ENCODE results near the gene ISG20L2. TPM values are rescaled to one million over a fixed set of nuclear protein-coding genes. Genes with fewer than 3 reads are reported as not detected.

ISG20L2 gene
- total and polyA plus RNA-seq, 4 experiments from 2014 or later = 11.4 to 53.1 (median 33.6) TPM

DNA sequence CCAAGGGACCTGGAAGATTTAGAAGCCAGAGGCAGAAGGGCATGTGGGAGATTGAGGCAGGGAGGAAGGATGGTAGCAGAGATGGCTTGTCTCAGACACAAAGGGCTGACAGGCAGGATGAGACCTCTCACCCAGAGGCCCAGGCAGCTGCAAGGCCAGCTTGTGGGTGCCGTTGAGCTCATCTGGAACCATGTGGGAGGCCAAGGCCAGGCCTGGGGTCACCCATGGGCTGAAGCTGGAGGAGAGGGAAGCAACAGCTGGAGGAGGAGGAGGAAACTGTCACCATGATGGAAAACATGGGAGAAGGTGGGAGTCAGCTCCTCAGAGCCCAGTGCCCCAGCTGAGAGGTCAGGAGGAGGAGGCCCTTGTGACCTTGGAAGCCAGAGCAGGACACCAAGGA is 29.6 kb downstream of the ISG20L2 start:
- Histone ChIP-seq H3K4me1 (ENCODE audit: insufficient read depth, low read length) (no peaks in the 10 kb centered on the region), H3K36me3 (ENCODE audit: insufficient read depth, low read length) (no peaks in the 10 kb centered on the region), H3K27me3 (ENCODE audit: insufficient read depth, low read length) (no peaks in the 10 kb centered on the region), H3K4me3 (ENCODE audit: low read length in 2 of 2) (no peak overlapping the region), H3K27ac (ENCODE audit: low read depth, low read length) (no peak overlapping the region), H3K9me3 (ENCODE audit: control insufficient read depth in 1 of 2, low read length in 2 of 2) (no peaks in the 10 kb centered on the region)
- Mint-ChIP-seq H3K27me3 (peaks cover 14 to 34% of the 10 kb centered on the region in 2 donors), H3K27ac (peak overlapping the region in 1 of 7 donors; percentile 18), H3K4me1 (peaks cover 0 to 2% (median under 1%) of the 10 kb centered on the region in 4 donors), H3K36me3 (no peaks in the 10 kb centered on the region), H3K4me3 (no peak overlapping the region), H3K9me3 (no peaks in the 10 kb centered on the region)
- ChIA-PET CTCF (ENCODE audit: partially characterized antibody) (interaction anchor here (1.2 to 12.1 kb wide), 3 partner anchors 10 to 161 kb away, joined by 3 to 187 read pairs (median 11); no protein-coding TSS in a partner anchor), POLR2A (ENCODE audit: partially characterized antibody) (interaction anchor here (1.4 kb wide), 1 partner anchor 8 kb away, joined by 3 read pairs; no protein-coding TSS in a partner anchor)
- no peak for DNase-seq
- intact Hi-C loops (cut with micrococcal nuclease) = no loop called here

GRCh38 chr1:156697481-156697880 is 31.1 kb downstream of the ISG20L2 start:
- Histone ChIP-seq H3K4me1 (ENCODE audit: insufficient read depth, low read length) (peaks cover 9% of the 10 kb centered on the region), H3K27ac (ENCODE audit: low read depth, low read length) (no peak overlapping the region), H3K27me3 (ENCODE audit: insufficient read depth, low read length) (no peaks in the 10 kb centered on the region), H3K4me3 (ENCODE audit: low read length in 2 of 2) (no peak overlapping the region), H3K36me3 (ENCODE audit: insufficient read depth, low read length) (no peaks in the 10 kb centered on the region), H3K9me3 (ENCODE audit: control insufficient read depth in 1 of 2, low read length in 2 of 2) (no peaks in the 10 kb centered on the region)
- no peaks in the 10 kb centered on the region for H3K36me3 Mint-ChIP-seq
- no peak overlapping the region for H3K4me3 Mint-ChIP-seq
- peaks cover 0 to 3% (median 1%) of the 10 kb centered on the region in 4 donors for H3K4me1 Mint-ChIP-seq
- no peak overlapping the region for H3K27ac Mint-ChIP-seq
- no peaks in the 10 kb centered on the region for H3K9me3 Mint-ChIP-seq
- ChIA-PET CTCF (ENCODE audit: partially characterized antibody) (interaction anchor here (2.1 to 12.1 kb wide), 2 partner anchors 8 kb away, joined by 6 to 187 read pairs; partner anchors contain the start of gene CRABP2), POLR2A (ENCODE audit: partially characterized antibody) (interaction anchor here (1.4 kb wide), 1 partner anchor 9 kb away, joined by 3 read pairs; no protein-coding TSS in a partner anchor)
- peaks cover 20 to 36% of the 10 kb centered on the region in 2 donors for H3K27me3 Mint-ChIP-seq
- intact Hi-C loops (cut with micrococcal nuclease) = no loop called here
- DNase-seq = no peak

DNA sequence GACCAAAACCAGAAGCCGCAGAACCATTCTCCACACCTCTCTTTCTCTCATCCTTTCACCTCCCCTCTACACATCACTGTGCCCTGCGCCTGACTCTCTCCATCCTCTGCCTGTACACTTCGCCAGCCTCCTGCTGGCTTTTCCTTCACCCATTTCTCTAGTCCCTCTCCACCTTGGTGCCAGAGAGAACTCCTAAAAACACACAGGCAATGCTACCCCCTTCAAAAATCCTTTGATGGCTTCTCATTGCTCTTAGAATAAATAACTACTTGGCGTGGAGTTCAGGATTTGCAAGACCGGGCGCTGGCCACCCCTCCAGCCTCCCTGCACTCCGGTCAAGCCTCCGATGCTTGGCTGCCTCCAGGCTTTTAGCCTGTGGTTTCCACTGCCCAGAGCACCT is 31.8 kb downstream of the ISG20L2 start:
- POLR2A ChIA-PET (ENCODE audit: partially characterized antibody) = no interaction called here
- intact Hi-C loops (cut with micrococcal nuclease) = no loop called here

DNA sequence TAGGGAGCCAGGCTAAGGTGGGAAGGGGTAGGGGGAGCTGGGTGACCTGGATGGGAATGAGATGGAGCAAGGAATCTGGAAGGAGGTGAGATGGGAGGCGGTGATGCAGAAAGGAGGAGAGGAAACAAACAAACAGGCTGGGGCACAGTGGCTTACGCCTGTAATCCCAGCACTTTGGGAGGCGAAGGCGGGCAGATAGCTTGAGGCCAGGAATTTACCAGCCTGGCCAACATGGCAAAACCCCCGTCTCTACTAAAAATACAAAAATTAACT is 33.9 kb downstream of the ISG20L2 start:
- Histone ChIP-seq H3K9me3 (ENCODE audit: control insufficient read depth in 1 of 2, low read length in 2 of 2) (no peaks in the 10 kb centered on the region), H3K4me3 (ENCODE audit: low read length in 2 of 2) (no peak overlapping the region), H3K36me3 (ENCODE audit: insufficient read depth, low read length) (no peaks in the 10 kb centered on the region), H3K27ac (ENCODE audit: low read depth, low read length) (no peak overlapping the region), H3K4me1 (ENCODE audit: insufficient read depth, low read length) (peaks cover 15% of the 10 kb centered on the region), H3K27me3 (ENCODE audit: insufficient read depth, low read length) (peaks cover 22% of the 10 kb centered on the region)
- CTCF ChIA-PET (ENCODE audit: partially characterized antibody) = interaction anchor here (1.6 to 11.7 kb wide), 3 partner anchors 8 to 33 kb away, joined by 3 to 314 read pairs (median 187); partner anchors contain the start of genes CRABP2, ISG20L2 and METTL25B
- H3K27ac Mint-ChIP-seq = no peak overlapping the region
- H3K27me3 Mint-ChIP-seq = peaks cover 29 to 50% of the 10 kb centered on the region in 2 donors
- H3K36me3 Mint-ChIP-seq = no peaks in the 10 kb centered on the region
- no peak overlapping the region for H3K4me3 Mint-ChIP-seq
- POLR2A ChIA-PET (ENCODE audit: partially characterized antibody) = no interaction called here
- peaks cover 3 to 12% (median 9%) of the 10 kb centered on the region in 4 donors for H3K4me1 Mint-ChIP-seq
- intact Hi-C loops (cut with micrococcal nuclease) = no loop called here
- no peak for DNase-seq
- no peaks in the 10 kb centered on the region for H3K9me3 Mint-ChIP-seq

More for the DNA sequence above, 31.8 kb downstream of the ISG20L2 start:
- no peak for DNase-seq
- H3K36me3 Mint-ChIP-seq = no peaks in the 10 kb centered on the region
- peaks cover 26 to 43% of the 10 kb centered on the region in 2 donors for H3K27me3 Mint-ChIP-seq
- H3K27me3 ChIP-seq (ENCODE audit: insufficient read depth, low read length) = peaks cover under 1% of the 10 kb centered on the region
- peak overlapping the region in 1 of 7 donors; percentile 24 for H3K27ac Mint-ChIP-seq
- H3K27ac ChIP-seq (ENCODE audit: low read depth, low read length) = no peak overlapping the region
- no peaks in the 10 kb centered on the region for H3K9me3 Mint-ChIP-seq
- H3K4me3 ChIP-seq (ENCODE audit: low read length in 2 of 2) = no peak overlapping the region
- H3K4me1 ChIP-seq (ENCODE audit: insufficient read depth, low read length) = peaks cover 14% of the 10 kb centered on the region
- peaks cover 3 to 9% (median 7%) of the 10 kb centered on the region in 4 donors for H3K4me1 Mint-ChIP-seq
- H3K36me3 ChIP-seq (ENCODE audit: insufficient read depth, low read length) = no peaks in the 10 kb centered on the region
- H3K4me3 Mint-ChIP-seq = no peak overlapping the region
- no peaks in the 10 kb centered on the region for H3K9me3 ChIP-seq (ENCODE audit: control insufficient read depth in 1 of 2, low read length in 2 of 2)
- CTCF ChIA-PET (ENCODE audit: partially characterized antibody) = interaction anchor here (1.1 to 2.1 kb wide), 2 partner anchors 9 to 29 kb away, joined by 3 to 6 read pairs; partner anchors contain the start of gene CRABP2

DNA sequence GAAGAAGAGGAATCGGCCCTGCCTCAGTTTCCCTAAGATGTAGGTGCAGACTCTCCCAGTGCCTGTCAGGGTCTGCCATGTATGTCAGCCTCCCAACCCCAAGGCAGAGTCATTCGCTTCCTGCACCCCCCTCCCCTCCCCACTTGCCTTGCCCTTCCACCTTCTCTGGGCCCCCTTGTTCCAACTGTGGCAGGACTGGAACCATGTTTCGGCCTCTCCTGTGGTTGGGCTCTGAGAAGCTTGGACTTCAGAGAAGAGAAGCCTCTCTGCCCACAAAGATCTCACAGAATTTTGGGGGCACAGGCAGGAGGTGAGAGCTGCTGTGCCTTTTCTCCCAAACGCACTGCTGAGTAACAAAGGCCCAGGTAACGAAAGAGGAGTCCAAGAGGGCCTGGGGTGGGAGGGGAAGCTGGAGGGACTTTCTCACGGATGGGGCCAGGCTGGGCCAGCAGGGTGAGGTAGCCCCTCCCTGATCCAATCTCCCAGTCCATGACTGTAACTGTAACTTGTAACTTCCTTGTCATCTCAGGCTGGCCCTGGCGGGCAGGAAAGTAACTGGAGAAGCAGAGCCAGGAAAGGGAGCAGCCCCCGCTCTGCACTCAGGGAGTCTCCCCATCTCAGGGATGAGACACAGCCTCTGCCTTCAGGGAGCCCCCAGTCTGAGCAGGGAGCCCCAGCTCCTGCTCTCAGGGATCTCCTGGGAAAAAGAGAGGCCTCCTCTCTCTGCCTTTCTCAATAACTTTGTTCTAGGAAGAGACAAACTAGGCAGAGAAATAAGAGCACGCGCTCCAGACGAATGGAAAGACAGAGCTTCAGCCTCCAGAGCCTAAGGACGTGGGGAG is 34.5 kb downstream of the ISG20L2 start:
- Histone ChIP-seq H3K27me3 (ENCODE audit: insufficient read depth, low read length) (peaks cover 27% of the 10 kb centered on the region), H3K9me3 (ENCODE audit: control insufficient read depth in 1 of 2, low read length in 2 of 2) (no peaks in the 10 kb centered on the region), H3K4me3 (ENCODE audit: low read length in 2 of 2) (no peak overlapping the region), H3K4me1 (ENCODE audit: insufficient read depth, low read length) (peaks cover 21% of the 10 kb centered on the region), H3K36me3 (ENCODE audit: insufficient read depth, low read length) (no peaks in the 10 kb centered on the region), H3K27ac (ENCODE audit: low read depth, low read length) (no peak overlapping the region)
- intact Hi-C loops (cut with micrococcal nuclease) = no loop called here
- H3K4me3 Mint-ChIP-seq = no peak overlapping the region
- H3K27me3 Mint-ChIP-seq = peaks cover 31 to 53% of the 10 kb centered on the region in 2 donors
- DNase-seq = no peak
- CTCF ChIA-PET (ENCODE audit: partially characterized antibody) = interaction anchor here (1.6 to 11.7 kb wide), 3 partner anchors 9 to 34 kb away, joined by 3 to 314 read pairs (median 187); partner anchors contain the start of genes CRABP2, ISG20L2 and METTL25B
- H3K4me1 Mint-ChIP-seq = peaks cover 6 to 17% (median 13%) of the 10 kb centered on the region in 4 donors
- POLR2A ChIA-PET (ENCODE audit: partially characterized antibody) = no interaction called here
- H3K9me3 Mint-ChIP-seq = no peaks in the 10 kb centered on the region
- no peaks in the 10 kb centered on the region for H3K36me3 Mint-ChIP-seq
- H3K27ac Mint-ChIP-seq = no peak overlapping the region

DNA sequence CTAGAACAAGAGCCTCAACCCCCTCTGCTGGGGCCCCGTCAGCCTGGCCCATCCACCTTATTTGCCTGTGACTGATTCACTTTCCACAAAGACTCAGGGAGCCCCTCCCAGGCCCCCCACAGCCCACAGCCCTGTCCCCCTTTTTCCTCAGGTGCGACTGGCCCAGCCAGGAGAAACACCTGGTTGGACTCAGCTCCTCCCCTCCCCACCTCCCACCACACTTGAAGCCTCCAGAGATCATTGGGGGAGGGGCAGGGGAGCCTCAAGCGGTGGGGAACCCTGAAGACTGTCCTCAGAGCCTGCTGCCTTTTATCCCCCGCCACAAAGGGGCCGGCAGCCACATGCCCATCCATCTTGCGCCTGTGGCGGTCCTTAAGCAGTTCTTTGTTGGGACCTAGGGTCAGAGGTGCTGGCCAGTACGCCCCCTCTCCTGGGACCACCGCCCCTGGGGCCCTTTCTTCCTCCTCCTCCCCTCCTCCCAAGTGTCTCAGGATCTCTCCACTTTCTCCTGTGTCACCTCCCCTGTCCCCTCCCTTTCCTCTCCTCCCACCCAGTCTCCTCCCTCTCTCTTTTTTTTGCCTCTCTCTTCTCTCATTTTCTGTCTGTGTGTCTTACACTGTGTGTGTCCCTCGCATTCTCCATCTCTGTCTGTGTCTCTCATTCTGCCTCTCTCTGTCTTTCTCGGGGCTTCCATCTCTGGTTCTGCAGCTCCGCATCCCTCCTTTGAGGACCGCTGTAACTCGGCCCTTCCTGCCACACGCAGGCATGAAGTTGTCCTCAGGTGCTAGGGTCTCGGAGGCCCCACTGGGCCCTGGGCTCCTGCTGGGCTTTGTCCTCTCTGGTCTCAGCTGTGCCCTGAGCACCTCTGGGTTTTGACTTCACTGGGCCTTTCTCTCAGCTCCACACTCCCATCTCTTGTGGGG is 35.4 kb downstream of the ISG20L2 start:
- no peaks in the 10 kb centered on the region for H3K36me3 ChIP-seq (ENCODE audit: insufficient read depth, low read length)
- Mint-ChIP-seq H3K27ac (no peak overlapping the region), H3K4me1 (peaks cover 6 to 19% (median 13%) of the 10 kb centered on the region in 4 donors), H3K36me3 (no peaks in the 10 kb centered on the region), H3K27me3 (peaks cover 32 to 53% of the 10 kb centered on the region in 2 donors), H3K9me3 (no peaks in the 10 kb centered on the region), H3K4me3 (peak overlapping the region in 2 of 8 donors; percentile 4 to 32)
- H3K4me3 ChIP-seq (ENCODE audit: low read length in 2 of 2) = no peak overlapping the region
- DNase-seq = peak in 4 of 5 donors; percentile 11 to 49 (median 17)
- peaks cover 29% of the 10 kb centered on the region for H3K27me3 ChIP-seq (ENCODE audit: insufficient read depth, low read length)
- ChIA-PET CTCF (ENCODE audit: partially characterized antibody) (interaction anchor here (1.6 to 11.7 kb wide), 4 partner anchors 10 to 35 kb away, joined by 3 to 314 read pairs (median 166); partner anchors contain the start of genes CRABP2, ISG20L2 and METTL25B), POLR2A (ENCODE audit: partially characterized antibody) (no interaction called here)
- H3K4me1 ChIP-seq (ENCODE audit: insufficient read depth, low read length) = peaks cover 21% of the 10 kb centered on the region
- no peak overlapping the region for H3K27ac ChIP-seq (ENCODE audit: low read depth, low read length)
- intact Hi-C loops (cut with micrococcal nuclease) = no loop called here
- H3K9me3 ChIP-seq (ENCODE audit: control insufficient read depth in 1 of 2, low read length in 2 of 2) = no peaks in the 10 kb centered on the region
